HepG2 (cell line): ENCODE data around the gene UBXN2A. TPM values are rescaled to one million over a fixed set of nuclear protein-coding genes. Genes with fewer than 3 reads are reported as not detected.
A peak's percentile ranks its signal among the peaks of the same experiment; 100 is the strongest.

Experiments
- DMAP1 ChIP-seq: IDR thresholded peaks from 2 replicates; pipeline ENCODE4 v1.6.1; 2016
- FOSL2 ChIP-seq: sonication (generic); formaldehyde crosslinking; IDR thresholded peaks from 2 replicates; pipeline ENCODE4 v1.4.0; 2020; ENCODE audit warnings: missing genetic modification reagents
- GLI4 ChIP-seq: sonication (generic); formaldehyde crosslinking; IDR thresholded peaks from 2 replicates; pipeline ENCODE4 v1.5.1; 2020; ENCODE audit warnings: missing genetic modification reagents, mild to moderate bottlenecking, moderate library complexity, borderline replicate concordance
- HOXD1 ChIP-seq: sonication (generic); formaldehyde crosslinking; IDR thresholded peaks from 2 replicates; pipeline ENCODE4 v1.5.0; 2020; ENCODE audit warnings: missing genetic modification reagents
- NFE2L2 ChIP-seq: fragments of 150-350 bp; IDR thresholded peaks from 2 replicates; pipeline ENCODE4 v1.6.1; 2014; ENCODE audit warnings: low read length
- PLRG1 ChIP-seq: fragments of 450-650 bp; conservative IDR thresholded peaks from 2 replicates; pipeline ENCODE4 v1.6.1; 2016
- POGZ ChIP-seq: sonication (generic); formaldehyde crosslinking; IDR thresholded peaks from 2 replicates; pipeline ENCODE4 v1.4.0; 2020; ENCODE audit warnings: mild to moderate bottlenecking, missing genetic modification reagents
- TCF12 ChIP-seq, 2 experiments: fragments of 450-650 bp in 1 of 2; sonication (generic) in 1 of 2; formaldehyde crosslinking in 1 of 2; IDR thresholded peaks; 2 replicates each; pipeline versions ENCODE4 v1.6.1 to v1.8.0; 2017 to 2022; ENCODE audit warnings: antibody characterized with exemption in 1 of 2, mild to moderate bottlenecking in 1 of 2, missing genetic modification reagents in 1 of 2, moderate library complexity in 1 of 2
- TEAD2 ChIP-seq: sonication (generic); formaldehyde crosslinking; IDR thresholded peaks from 2 replicates; pipeline ENCODE4 v1.9.0; 2021; ENCODE audit warnings: missing genetic modification reagents
- ZMYM2 ChIP-seq: sonication (generic); formaldehyde crosslinking; IDR thresholded peaks from 2 replicates; pipeline ENCODE4 v1.8.0; 2022; ENCODE audit warnings: mild to moderate bottlenecking, missing genetic modification reagents
- ZMYM4 ChIP-seq: sonication (generic); formaldehyde crosslinking; IDR thresholded peaks from 2 replicates; pipeline ENCODE4 v1.8.1; 2023; ENCODE audit warnings: mild to moderate bottlenecking, missing genetic modification reagents
- ZNF124 ChIP-seq: sonication (generic); formaldehyde crosslinking; IDR thresholded peaks from 2 replicates; pipeline ENCODE4 v1.4.0; 2020; ENCODE audit warnings: missing genetic modification reagents
- ZNF333 ChIP-seq: sonication (generic); formaldehyde crosslinking; IDR thresholded peaks from 2 replicates; pipeline ENCODE4 v1.4.0; 2020; ENCODE audit warnings: mild to moderate bottlenecking, missing genetic modification reagents, borderline replicate concordance
- ZNF550 ChIP-seq: sonication (generic); formaldehyde crosslinking; IDR thresholded peaks from 2 replicates; pipeline ENCODE4 v1.4.0; 2020; ENCODE audit warnings: mild to moderate bottlenecking, missing genetic modification reagents, borderline replicate concordance
- ZNF644 ChIP-seq: IDR thresholded peaks from 2 replicates; pipeline ENCODE4 v1.6.1; 2016; ENCODE audit warnings: low read depth
- ZSCAN30 ChIP-seq: sonication (generic); formaldehyde crosslinking; IDR thresholded peaks from 2 replicates; pipeline ENCODE4 v1.5.0; 2020; ENCODE audit warnings: mild to moderate bottlenecking, missing genetic modification reagents
- polyA plus RNA-seq, 8 experiments: library from polyadenylated mRNA; depleted of rRNA in 3 of 8; stranded (reverse) in 7 of 8; unstranded in 1 of 8; fragments of >200 nt; fragmentation: Illumina TruSeq in 4 of 8; extraction: Trizol in 4 of 8; gene quantifications; 2 replicates each; pipeline versions ENCODE4 v1.2.1 to v1.2.3, GENCODE V29; 2011 to 2016; ENCODE audit warnings: low read depth in 4 of 8, missing spikeins in 1 of 8, mixed read lengths in 1 of 8; ENCODE audit not compliant: insufficient read depth in 1 of 8
- total RNA-seq, 5 experiments: library from RNA; depleted of rRNA; stranded (reverse); fragments of >200 nt; fragmentation: Illumina TruSeq; extraction: Trizol; gene quantifications; 2 replicates each; pipeline ENCODE4 v1.2.3, GENCODE V29; 2016; ENCODE audit warnings: low read depth in 1 of 5
- TF ChIP-seq, protein P1 (sequence below): sonication (generic); formaldehyde crosslinking; IDR thresholded peaks from 2 replicates; pipeline ENCODE4 v1.4.0; 2020; ENCODE audit warnings: missing genetic modification reagents, mild to moderate bottlenecking, borderline replicate concordance
- TF ChIP-seq, protein P2 (sequence below): sonication (generic); formaldehyde crosslinking; IDR thresholded peaks from 2 replicates; pipeline ENCODE4 v1.4.0; 2020; ENCODE audit warnings: missing genetic modification reagents, borderline replicate concordance
- TF ChIP-seq, protein P3 (sequence below): sonication (generic); formaldehyde crosslinking; IDR thresholded peaks from 2 replicates; pipeline ENCODE4 v1.8.1; 2023; ENCODE audit warnings: mild to moderate bottlenecking, missing genetic modification reagents, borderline replicate concordance
- TF ChIP-seq, protein P4 (sequence below): sonication (generic); formaldehyde crosslinking; IDR thresholded peaks from 2 replicates; pipeline ENCODE4 v1.8.1; 2023; ENCODE audit warnings: missing genetic modification reagents, mild to moderate bottlenecking, borderline replicate concordance

Gene UBXN2A
- total and polyA plus RNA-seq, 2 of the 13 experiments (the other 11 are each of a cell fraction or from before 2014, with no cell fraction given) = 8.3 to 20.9 TPM

DNA sequence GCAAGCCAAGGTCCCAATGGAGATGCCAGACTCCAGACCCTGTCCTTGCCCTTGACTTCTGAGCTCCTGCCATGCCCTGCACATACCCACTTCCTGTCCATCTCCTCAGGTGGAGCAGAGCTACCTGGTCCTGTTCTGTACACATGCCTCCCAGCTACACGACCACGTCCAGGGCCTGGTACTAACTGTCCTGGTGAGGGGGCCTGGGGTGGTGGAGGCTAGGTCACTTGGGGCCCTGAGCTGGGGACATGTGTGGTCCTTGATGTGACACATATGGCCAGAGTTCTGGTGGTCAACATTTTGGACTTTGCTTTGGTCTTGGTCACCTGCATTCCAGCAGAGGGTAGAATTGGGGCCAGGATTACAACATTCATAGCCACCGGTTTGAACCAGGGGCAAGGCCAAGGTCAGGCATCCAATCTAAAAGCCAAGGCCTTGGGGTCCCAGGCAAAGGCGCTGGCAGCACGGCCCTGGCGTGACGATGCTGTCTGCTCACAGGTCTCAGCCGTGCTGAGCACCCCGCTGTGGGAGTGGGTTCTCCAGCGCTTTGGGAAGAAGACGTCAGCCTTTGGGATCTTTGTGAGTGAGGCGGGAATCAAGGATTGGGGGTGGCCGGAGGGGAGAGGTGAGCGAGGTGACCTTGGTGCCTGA, 82.2 kb downstream of the UBXN2A start (continued):
- TF ChIP-seq, protein P1, sequence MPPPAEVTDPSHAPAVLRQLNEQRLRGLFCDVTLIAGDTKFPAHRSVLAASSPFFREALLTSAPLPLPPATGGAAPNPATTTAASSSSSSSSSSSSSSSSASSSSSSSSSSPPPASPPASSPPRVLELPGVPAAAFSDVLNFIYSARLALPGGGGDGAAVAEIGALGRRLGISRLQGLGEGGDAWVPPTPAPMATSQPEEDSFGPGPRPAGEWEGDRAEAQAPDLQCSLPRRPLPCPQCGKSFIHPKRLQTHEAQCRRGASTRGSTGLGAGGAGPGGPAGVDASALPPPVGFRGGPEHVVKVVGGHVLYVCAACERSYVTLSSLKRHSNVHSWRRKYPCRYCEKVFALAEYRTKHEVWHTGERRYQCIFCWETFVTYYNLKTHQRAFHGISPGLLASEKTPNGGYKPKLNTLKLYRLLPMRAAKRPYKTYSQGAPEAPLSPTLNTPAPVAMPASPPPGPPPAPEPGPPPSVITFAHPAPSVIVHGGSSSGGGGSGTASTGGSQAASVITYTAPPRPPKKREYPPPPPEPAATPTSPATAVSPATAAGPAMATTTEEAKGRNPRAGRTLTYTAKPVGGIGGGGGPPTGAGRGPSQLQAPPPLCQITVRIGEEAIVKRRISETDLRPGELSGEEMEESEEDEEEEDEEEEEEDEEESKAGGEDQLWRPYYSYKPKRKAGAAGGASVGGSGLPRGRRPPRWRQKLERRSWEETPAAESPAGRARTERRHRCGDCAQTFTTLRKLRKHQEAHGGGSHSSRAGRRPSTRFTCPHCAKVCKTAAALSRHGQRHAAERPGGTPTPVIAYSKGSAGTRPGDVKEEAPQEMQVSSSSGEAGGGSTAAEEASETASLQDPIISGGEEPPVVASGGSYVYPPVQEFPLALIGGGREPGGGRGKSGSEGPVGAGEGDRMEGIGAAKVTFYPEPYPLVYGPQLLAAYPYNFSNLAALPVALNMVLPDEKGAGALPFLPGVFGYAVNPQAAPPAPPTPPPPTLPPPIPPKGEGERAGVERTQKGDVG (CRISPR knock-in tag) = peak; percentile 93; the same call in 1 of the 2 replicates
- TF ChIP-seq NFE2L2 (no peak), FOSL2 (CRISPR knock-in tag) (peak; percentile 86), ZMYM2 (no peak), ZSCAN30 (no peak), PLRG1 (no peak), TEAD2 (0 out of 2 replicates have a peak, but pooled peaks have one; percentile 69), GLI4 (CRISPR knock-in tag) (0 out of 2 replicates have a peak, but pooled peaks have one; percentile 17), DMAP1 (no peak), ZNF124 (peak; percentile 55; the same call in 1 of the 2 replicates), POGZ (CRISPR knock-in tag) (peak; percentile 87), ZNF644 (CRISPR knock-in tag) (peak; percentile 77), ZNF333 (CRISPR knock-in tag) (0 out of 2 replicates have a peak, but pooled peaks have one; percentile 16), HOXD1 (no peak), TCF12 (IDR thresholded peaks at IDR 0.05) (no peak), TCF12 (CRISPR knock-in tag; IDR thresholded peaks at IDR 0.05) (peak; percentile 74; the same call in 1 of the 2 replicates), ZMYM4 (CRISPR knock-in tag) (peak; percentile 83), ZNF550 (CRISPR knock-in tag) (no peak)
- TF ChIP-seq, protein P2, sequence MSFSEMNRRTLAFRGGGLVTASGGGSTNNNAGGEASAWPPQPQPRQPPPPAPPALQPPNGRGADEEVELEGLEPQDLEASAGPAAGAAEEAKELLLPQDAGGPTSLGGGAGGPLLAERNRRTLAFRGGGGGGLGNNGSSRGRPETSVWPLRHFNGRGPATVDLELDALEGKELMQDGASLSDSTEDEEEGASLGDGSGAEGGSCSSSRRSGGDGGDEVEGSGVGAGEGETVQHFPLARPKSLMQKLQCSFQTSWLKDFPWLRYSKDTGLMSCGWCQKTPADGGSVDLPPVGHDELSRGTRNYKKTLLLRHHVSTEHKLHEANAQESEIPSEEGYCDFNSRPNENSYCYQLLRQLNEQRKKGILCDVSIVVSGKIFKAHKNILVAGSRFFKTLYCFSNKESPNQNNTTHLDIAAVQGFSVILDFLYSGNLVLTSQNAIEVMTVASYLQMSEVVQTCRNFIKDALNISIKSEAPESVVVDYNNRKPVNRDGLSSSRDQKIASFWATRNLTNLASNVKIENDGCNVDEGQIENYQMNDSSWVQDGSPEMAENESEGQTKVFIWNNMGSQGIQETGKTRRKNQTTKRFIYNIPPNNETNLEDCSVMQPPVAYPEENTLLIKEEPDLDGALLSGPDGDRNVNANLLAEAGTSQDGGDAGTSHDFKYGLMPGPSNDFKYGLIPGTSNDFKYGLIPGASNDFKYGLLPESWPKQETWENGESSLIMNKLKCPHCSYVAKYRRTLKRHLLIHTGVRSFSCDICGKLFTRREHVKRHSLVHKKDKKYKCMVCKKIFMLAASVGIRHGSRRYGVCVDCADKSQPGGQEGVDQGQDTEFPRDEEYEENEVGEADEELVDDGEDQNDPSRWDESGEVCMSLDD = 0 out of 2 replicates have a peak, but pooled peaks have one; percentile 61
- TF ChIP-seq, protein P3, sequence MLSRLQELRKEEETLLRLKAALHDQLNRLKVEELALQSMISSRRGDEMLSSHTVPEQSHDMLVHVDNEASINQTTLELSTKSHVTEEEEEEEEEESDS = no peak
- TF ChIP-seq, protein P4, sequence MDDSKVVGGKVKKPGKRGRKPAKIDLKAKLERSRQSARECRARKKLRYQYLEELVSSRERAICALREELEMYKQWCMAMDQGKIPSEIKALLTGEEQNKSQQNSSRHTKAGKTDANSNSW (CRISPR knock-in tag) = no peak
